Erythroblast (primary cell): ENCODE data around the gene NR1H2.

ENCODE experiments used
- GATA1 ChIP-seq: IDR thresholded peaks from 2 replicates; pipeline ENCODE4 v1.6.1; 2011; ENCODE audit warnings: low read depth, mild to moderate bottlenecking, control low read depth, low read length, moderate library complexity
- POLR2A ChIP-seq: IDR thresholded peaks from 2 replicates; pipeline ENCODE4 v1.6.1; 2011; ENCODE audit warnings: mild to moderate bottlenecking, low read length

DNA sequence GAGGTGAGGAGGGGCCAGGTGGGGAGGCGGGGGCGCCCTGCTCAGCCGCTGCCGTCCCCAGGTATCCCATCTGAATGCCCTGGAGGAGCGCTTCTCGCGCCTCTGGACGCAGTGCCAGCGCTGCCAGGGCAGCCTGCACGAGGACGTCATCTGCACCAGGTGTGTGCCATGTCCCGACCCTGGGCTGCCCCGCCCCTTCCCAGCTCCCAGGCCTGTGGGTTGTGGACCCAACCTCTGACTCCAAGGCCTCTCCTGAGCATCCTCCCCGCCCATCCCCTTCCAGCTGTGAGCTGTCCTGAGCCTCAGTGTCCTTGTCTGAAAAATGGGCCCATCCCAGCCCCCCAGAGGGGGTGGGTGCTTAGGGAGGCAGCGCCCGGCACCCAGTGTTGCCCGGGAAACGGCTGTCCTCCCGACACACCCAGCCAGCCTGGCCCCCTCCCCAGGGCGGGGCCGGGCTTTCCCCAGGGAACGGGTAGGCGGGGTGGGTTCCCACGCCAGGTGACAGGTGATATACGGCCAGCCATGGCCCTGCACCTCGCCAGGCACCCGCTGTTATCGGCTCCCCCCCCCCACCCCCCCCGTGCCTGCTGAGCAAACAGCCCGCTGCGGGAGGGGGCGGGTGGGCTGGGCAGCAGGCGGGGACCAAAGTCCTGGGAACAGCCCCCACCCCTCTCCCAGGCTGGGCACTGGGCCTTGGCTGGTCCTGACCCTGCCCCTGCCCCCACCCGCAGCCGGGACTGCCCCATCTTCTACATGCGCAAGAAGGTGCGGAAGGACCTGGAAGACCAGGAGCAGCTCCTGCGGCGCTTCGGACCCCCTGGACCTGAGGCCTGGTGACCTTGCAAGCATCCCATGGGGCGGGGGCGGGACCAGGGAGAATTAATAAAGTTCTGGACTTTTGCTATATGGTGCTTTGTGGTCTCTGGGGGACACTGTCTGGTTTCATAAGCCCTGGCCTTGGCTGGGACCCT is 41.1 kb downstream of the NR1H2 start:
- TF ChIP-seq POLR2A (no peak), GATA1 (no peak)
